Lung microvascular endothelial cell (primary cell): ENCODE measurements around the gene FHOD3. TPM values are rescaled to one million over a fixed set of nuclear protein-coding genes. Genes with fewer than 3 reads are reported as not detected.

ENCODE experiments used
- DNase-seq, 2 donors: peaks; one replicate each; pipeline versions ENCODE4 v3.0.0 to v3.0.0-alpha.2; 2010; ENCODE audit warnings: low read depth in 2 of 2
- total RNA-seq: library from RNA; depleted of rRNA; stranded (reverse); fragments of >200 nt; gene quantifications from 2 replicates; pipeline ENCODE4 v1.2.1, GENCODE V29; 2014

FHOD3 gene
- total RNA-seq, 1 donor from 2014 or later: under 0.01 TPM

DNA sequence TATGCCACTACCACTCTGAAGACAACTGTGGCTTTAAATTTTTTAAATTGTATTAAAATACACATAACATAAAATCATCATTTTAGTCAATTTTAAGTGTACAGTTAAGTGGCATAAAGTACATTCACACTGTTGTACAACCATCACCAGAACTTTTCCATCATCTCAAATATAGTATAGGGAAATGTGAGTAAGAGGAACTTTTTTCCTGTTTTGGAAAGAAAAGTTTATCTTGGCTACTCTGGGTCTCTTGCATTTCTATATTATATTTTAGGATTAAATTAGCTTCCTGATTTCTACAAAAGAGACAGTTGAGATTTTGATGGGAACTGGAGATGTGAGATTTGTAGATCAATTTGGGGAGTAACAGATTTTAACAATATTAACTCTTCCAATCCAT lies 528.0 kb downstream of the FHOD3 start:
- peak in 1 of 2 donors; percentile 75 for DNase-seq

DNA sequence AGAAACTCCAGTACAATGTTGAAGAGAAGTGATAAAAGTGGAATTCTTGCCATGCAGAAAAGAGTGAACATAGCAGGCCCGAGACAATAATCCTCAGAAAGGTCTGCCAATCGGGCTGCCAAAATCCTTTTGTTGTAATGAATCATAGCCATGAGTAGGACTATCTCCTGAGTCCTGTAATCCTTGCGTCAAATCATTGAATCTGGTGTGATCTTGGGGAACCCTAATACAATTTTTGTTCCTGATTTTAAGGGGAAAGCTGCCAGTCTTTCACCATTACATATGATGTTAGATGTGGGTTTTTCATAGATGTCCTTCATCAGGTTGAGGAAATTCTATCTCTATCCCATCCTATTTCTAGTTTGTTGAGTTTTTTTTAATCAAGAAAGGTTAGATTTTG lies 529.0 kb downstream of the FHOD3 start:
- DNase-seq: no peak

DNA sequence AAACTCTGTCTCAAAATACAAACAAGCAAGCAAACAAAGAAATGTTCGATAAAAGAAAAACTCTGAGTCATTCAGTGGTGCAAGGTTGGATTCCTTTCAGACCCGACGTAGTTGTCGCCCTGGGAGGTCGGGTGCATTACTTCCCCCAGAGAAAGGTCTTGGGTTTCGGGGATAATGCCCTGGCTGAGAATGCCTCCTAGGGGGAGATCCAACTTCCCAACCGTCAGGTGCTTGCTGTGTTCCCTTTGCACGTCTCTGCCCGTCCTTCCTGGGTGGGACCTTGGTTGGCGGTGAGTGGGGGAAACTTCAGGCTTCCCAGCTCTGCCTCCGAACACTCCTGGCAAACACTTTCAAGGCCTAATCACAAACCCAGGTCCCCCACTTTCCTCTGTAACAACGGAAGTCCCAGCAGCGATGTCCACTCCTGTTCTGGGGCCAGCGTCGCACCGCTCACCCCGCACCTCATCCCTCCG lies 530.7 kb downstream of the FHOD3 start:
- peak; percentile 34 to 43 for DNase-seq

DNA sequence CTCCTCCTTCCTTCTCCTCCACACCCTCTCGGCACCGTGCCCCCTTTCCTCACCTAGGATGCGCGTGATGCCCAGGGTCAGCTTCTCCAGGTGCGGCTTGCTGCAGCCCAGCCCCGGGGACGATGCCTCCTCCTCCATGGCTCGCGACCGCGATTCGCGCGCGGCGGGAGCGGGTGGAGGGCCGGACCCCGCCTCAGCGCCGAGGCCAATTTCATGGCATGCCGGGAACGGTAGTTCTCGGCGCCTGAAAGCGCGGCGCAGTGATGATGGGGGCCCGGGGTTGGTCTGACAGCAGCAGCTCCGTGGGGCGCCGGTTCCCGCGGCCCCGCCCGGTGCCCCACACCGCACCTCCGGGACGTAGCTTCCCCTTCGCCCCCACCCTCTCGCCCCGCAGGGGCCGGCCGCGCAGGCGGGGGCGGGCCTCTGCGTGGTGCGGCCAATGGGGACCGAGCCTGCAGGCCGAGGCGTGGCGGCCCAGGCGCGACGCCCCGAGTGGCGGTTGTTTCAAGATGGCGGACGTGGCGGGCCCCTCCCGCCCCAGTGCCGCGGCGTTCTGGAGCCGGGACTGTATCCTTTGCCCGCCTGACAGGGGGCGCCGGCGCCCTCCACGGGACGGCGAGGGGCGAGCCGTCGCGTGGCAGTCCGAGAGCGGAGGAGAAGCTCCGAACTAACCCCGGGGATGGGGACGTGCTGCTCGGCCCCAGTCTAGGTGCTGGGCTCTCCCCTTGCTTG lies 531.3 kb downstream of the FHOD3 start, which contains the start of the genes KIAA1328 and TPGS2:
Gene KIAA1328 (plus strand): TSS at position 498 of the 732 bp plus-strand sequence. CDS start 12 bp downstream, at position 510.
Gene TPGS2 (minus strand): TSS at position 373 of the 732 bp plus-strand sequence. CDS start 235 bp downstream, at position 138.
- DNase-seq: peak; percentile 89 to 94

Other genes with a start within 250 kb of the FHOD3 start
- gene RPRD1A, start 230.2 kb upstream of the FHOD3 start, total RNA-seq: 27.0 and 32.3 TPM in 2 replicates
- 12.0 and 17.5 TPM in 2 replicates for gene SLC39A6, start 168.4 kb upstream of the FHOD3 start, total RNA-seq
- gene ELP2, start 167.8 kb upstream of the FHOD3 start, total RNA-seq: 141 and 158 TPM in 2 replicates
- under 0.01 and 0.22 TPM in 2 replicates for gene MOCOS, start 110.2 kb upstream of the FHOD3 start, total RNA-seq